IMR-90 (cell line): ENCODE data around the gene RABEP2. TPM values are rescaled to one million over a fixed set of nuclear protein-coding genes. Genes with fewer than 3 reads are reported as not detected.

ENCODE experiments used
- ATAC-seq: fragments of 200-7000 bp; cut with Tn5 transposase; 2 replicates; pipeline ENCODE4 v1.9.1; 2020; ENCODE audit warnings: low read depth, mild to moderate bottlenecking, moderate library complexity
- BruUV-seq: library from RNA; stranded (reverse); fragments of 400-500 nt; replicated peaks from 2 replicates; lab custom pipeline; 2021; lab: Mats Ljungman, UMichigan
- CTCF ChIA-PET: fragments of 300-600 bp; formaldehyde crosslinking; extraction: SDS; loops from one replicate; lab custom pipeline; 2021; ENCODE audit warnings: antibody characterized with exemption; lab: Yijun Ruan, JAX
- POLR2A ChIA-PET: fragments of 300-600 bp; sonication (Branson Sonifier 250); formaldehyde crosslinking; loops from one replicate; lab custom pipeline; 2022; ENCODE audit warnings: antibody characterized with exemption; ENCODE audit not compliant: unreplicated experiment; lab: Charles Lee
- DNase-seq: peaks from one replicate; pipeline ENCODE4 v3.0.0; 2013
- H2AFZ ChIP-seq: replicated peaks from 2 replicates; pipeline ENCODE3; 2013; ENCODE audit warnings: low read length, mild to moderate bottlenecking; ENCODE audit not compliant: poor library complexity
- H2AK5ac ChIP-seq: 2 replicates; pipeline ENCODE4 v1.6.1; 2013; ENCODE audit warnings: low read depth, low read length, inconsistent platforms
- H2AK9ac ChIP-seq: replicated peaks from 2 replicates; pipeline ENCODE3; 2013; ENCODE audit warnings: mild to moderate bottlenecking, low read depth, low read length, moderate library complexity; ENCODE audit not compliant: poor library complexity
- H2BK120ac ChIP-seq: 2 replicates; pipeline ENCODE4 v1.6.1; 2013; ENCODE audit warnings: low read depth, low read length, inconsistent platforms
- H2BK15ac ChIP-seq: 3 replicates; pipeline ENCODE4 v1.6.1; 2013; ENCODE audit warnings: low read depth, low read length, inconsistent platforms
- H2BK20ac ChIP-seq: 2 replicates; pipeline ENCODE4 v1.6.1; 2013; ENCODE audit warnings: low read depth, mild to moderate bottlenecking, inconsistent platforms, low read length, moderate library complexity
- H2BK5ac ChIP-seq: 2 replicates; pipeline ENCODE4 v1.6.1; 2013; ENCODE audit warnings: mild to moderate bottlenecking, low read depth, low read length, inconsistent platforms; ENCODE audit not compliant: poor library complexity, severe bottlenecking
- H3K14ac ChIP-seq: replicated peaks from 2 replicates; pipeline ENCODE4 v1.6.1; 2013; ENCODE audit warnings: low read depth, low read length, inconsistent platforms
- H3K18ac ChIP-seq: 2 replicates; pipeline ENCODE4 v1.6.1; 2013; ENCODE audit warnings: low read depth, low read length, control low read depth
- H3K23ac ChIP-seq: 2 replicates; pipeline ENCODE4 v1.6.1; 2013; ENCODE audit warnings: low read depth, low read length, inconsistent platforms
- H3K27ac ChIP-seq: 2 replicates; pipeline ENCODE4 v1.5.1; 2013; ENCODE audit warnings: mild to moderate bottlenecking, control low read depth, low read length; ENCODE audit not compliant: insufficient read depth
- H3K27me3 ChIP-seq: 2 replicates; pipeline ENCODE4 v1.6.1; 2013; ENCODE audit warnings: low read length; ENCODE audit not compliant: control insufficient read depth, insufficient read depth
- H3K36me3 ChIP-seq: 2 replicates; pipeline ENCODE4 v1.6.1; 2013; ENCODE audit warnings: low read length, mixed read lengths; ENCODE audit not compliant: control insufficient read depth, insufficient read depth
- H3K4ac ChIP-seq: 2 replicates; pipeline ENCODE4 v1.6.1; 2013; ENCODE audit warnings: low read depth, low read length, inconsistent platforms
- H3K4me1 ChIP-seq: 2 replicates; pipeline ENCODE4 v1.6.1; 2013; ENCODE audit warnings: low read length, mixed read lengths; ENCODE audit not compliant: control insufficient read depth, insufficient read depth
- H3K4me2 ChIP-seq: 2 replicates; pipeline ENCODE4 v1.6.1; 2013; ENCODE audit warnings: low read depth, mild to moderate bottlenecking, control low read depth, low read length, moderate library complexity
- H3K4me3 ChIP-seq: 2 replicates; pipeline ENCODE4 v1.5.1; 2013; ENCODE audit warnings: low read depth, mild to moderate bottlenecking, control low read depth, low read length, moderate library complexity; ENCODE audit not compliant: insufficient read depth
- H3K56ac ChIP-seq: 2 replicates; pipeline ENCODE4 v1.6.1; 2013; ENCODE audit warnings: low read length, inconsistent platforms; ENCODE audit not compliant: insufficient read depth; ENCODE audit errors: extremely low read depth
- H3K79me1 ChIP-seq, 2 experiments: 2 replicates each; pipeline ENCODE4 v1.6.1; 2013; ENCODE audit warnings: low read length in 2 of 2, inconsistent platforms in 1 of 2, low read depth in 1 of 2
- H3K9ac ChIP-seq: 2 replicates; pipeline ENCODE4 v1.6.1; 2013; ENCODE audit warnings: low read depth, low read length, control low read depth
- H3K9me1 ChIP-seq: 2 replicates; pipeline ENCODE4 v1.6.1; 2013; ENCODE audit warnings: low read length, inconsistent platforms; ENCODE audit not compliant: insufficient read depth
- H3K9me3 ChIP-seq: 2 replicates; pipeline ENCODE4 v1.6.1; 2013; ENCODE audit warnings: low read length; ENCODE audit not compliant: control insufficient read depth, insufficient read depth
- H4K20me1 ChIP-seq: 2 replicates; pipeline ENCODE4 v1.6.1; 2013; ENCODE audit warnings: low read length, inconsistent platforms; ENCODE audit not compliant: insufficient read depth
- H4K5ac ChIP-seq: 2 replicates; pipeline ENCODE4 v1.6.1; 2013; ENCODE audit warnings: mild to moderate bottlenecking, low read depth, low read length, control low read depth
- H4K8ac ChIP-seq, 2 experiments: 2 replicates each; pipeline ENCODE4 v1.6.1; 2013; ENCODE audit warnings: low read depth in 2 of 2, low read length in 2 of 2, control low read depth in 1 of 2, inconsistent platforms in 1 of 2
- H4K91ac ChIP-seq: 2 replicates; pipeline ENCODE4 v1.6.1; 2013; ENCODE audit warnings: low read depth, low read length, inconsistent platforms; ENCODE audit not compliant: insufficient read depth
- BHLHE40 ChIP-seq: fragments of 150-350 bp; IDR thresholded peaks from 2 replicates; pipeline ENCODE4 v1.6.1; 2016; ENCODE audit warnings: mild to moderate bottlenecking, low read depth, low read length
- CEBPB ChIP-seq: IDR thresholded peaks from 2 replicates; pipeline ENCODE4 v1.6.1; 2012; ENCODE audit warnings: low read depth, low read length, improper control_type of control experiment
- CHD1 ChIP-seq: IDR thresholded peaks from 2 replicates; pipeline ENCODE4 v1.6.1; 2012; ENCODE audit warnings: low read depth, low read length, improper control_type of control experiment
- CTCF ChIP-seq: conservative IDR thresholded peaks from 2 replicates; pipeline ENCODE4 v1.5.1; 2012; ENCODE audit warnings: mild to moderate bottlenecking, low read depth, low read length, improper control_type of control experiment
- ELK1 ChIP-seq: fragments of 150-350 bp; IDR thresholded peaks from 2 replicates; pipeline ENCODE4 v1.6.1; 2016; ENCODE audit warnings: low read depth, mild to moderate bottlenecking, low read length, moderate library complexity, borderline replicate concordance
- FOS ChIP-seq: fragments of 150-350 bp; IDR thresholded peaks from 2 replicates; pipeline ENCODE4 v1.6.1; 2016; ENCODE audit warnings: low read depth, low read length
- MAFK ChIP-seq: IDR thresholded peaks from 2 replicates; pipeline ENCODE4 v1.6.1; 2012; ENCODE audit warnings: low read depth, low read length, improper control_type of control experiment
- MAZ ChIP-seq: IDR thresholded peaks from 2 replicates; pipeline ENCODE4 v1.6.1; 2012; ENCODE audit warnings: low read depth, mild to moderate bottlenecking, low read length, improper control_type of control experiment, moderate library complexity, borderline replicate concordance
- MXI1 ChIP-seq: IDR thresholded peaks from 2 replicates; pipeline ENCODE4 v1.6.1; 2012; ENCODE audit warnings: low read depth, mild to moderate bottlenecking, low read length, moderate library complexity, borderline replicate concordance
- NFE2L2 ChIP-seq: fragments of 150-350 bp; IDR thresholded peaks from 2 replicates; pipeline ENCODE4 v1.6.1; 2016; ENCODE audit warnings: low read depth, mild to moderate bottlenecking, low read length
- POLR2A ChIP-seq: IDR thresholded peaks from 2 replicates; pipeline ENCODE4 v1.6.1; 2012; ENCODE audit warnings: mild to moderate bottlenecking, low read depth, low read length
- RAD21 ChIP-seq: IDR thresholded peaks from 2 replicates; pipeline ENCODE4 v1.6.1; 2012; ENCODE audit warnings: low read length, improper control_type of control experiment
- RCOR1 ChIP-seq: IDR thresholded peaks from 2 replicates; pipeline ENCODE4 v1.6.1; 2012; ENCODE audit warnings: mild to moderate bottlenecking, low read length, improper control_type of control experiment; ENCODE audit not compliant: insufficient replicate concordance
- RFX5 ChIP-seq: IDR thresholded peaks from 2 replicates; pipeline ENCODE4 v1.8.0; 2012; ENCODE audit warnings: low read depth, mild to moderate bottlenecking, low read length, moderate library complexity
- SMC3 ChIP-seq: fragments of 150-350 bp; IDR thresholded peaks from 2 replicates; pipeline ENCODE4 v1.6.1; 2016; ENCODE audit warnings: low read depth, mild to moderate bottlenecking, antibody characterized with exemption, low read length, moderate library complexity
- USF2 ChIP-seq: fragments of 150-350 bp; IDR thresholded peaks from 2 replicates; pipeline ENCODE4 v1.6.1; 2017; ENCODE audit warnings: mild to moderate bottlenecking, antibody characterized with exemption, low read length, low read depth
- WGBS, 2 experiments: methylation state at CpG; one replicate each; pipeline versions ENCODE4 v1.1.5 to v1.1.7; 2013; ENCODE audit warnings: missing lambda C conversion rate in 2 of 2; ENCODE audit not compliant: insufficient read length in 1 of 2; ENCODE audit errors: extremely low coverage in 2 of 2; 5-methylcytosine and 5-hydroxymethylcytosine counted together
- dilution Hi-C: fragments of 300-500 bp; cut with HindIII; formaldehyde crosslinking; loops from one replicate; pipeline ENCODE4 v1.14.3; 2018; ENCODE audit warnings: low sequenced_read_pairs; ENCODE audit not compliant: unreplicated experiment
- in situ Hi-C: fragments of 300-500 bp; cut with MboI; formaldehyde crosslinking; loops from 3 replicates; pipeline ENCODE4 v1.14.3; 2019; ENCODE audit warnings: low sequenced_read_pairs, inconsistent platforms, mixed read lengths
- intact Hi-C: fragments of 100-400 bp; cut with micrococcal nuclease; formaldehyde crosslinking; loops from 2 replicates; pipeline ENCODE4 v1.10.0; 2022
- polyA plus RNA-seq, 3 experiments: library from polyadenylated mRNA; depleted of rRNA; stranded (reverse); fragments of >200 nt; gene quantifications; 2 replicates each; pipeline ENCODE4 v1.2.3, GENCODE V29; 2012; ENCODE audit warnings: low replicate concordance in 1 of 3
- total RNA-seq: library from RNA; depleted of rRNA; stranded (reverse); fragments of >200 nt; gene quantifications from 2 replicates; pipeline ENCODE4 v1.2.3, GENCODE V29; 2012

Gene RABEP2
- total and polyA plus RNA-seq, 2 of the 4 experiments (the other 2 are of a cell fraction): 12.2 to 20.0 TPM

GRCh38 chr16:28935346-28935745 is 10.3 kb upstream of the RABEP2 start:
- ATAC-seq: no peak
- Histone ChIP-seq H3K27ac (no peak overlapping the region), H2BK120ac (no peak overlapping the region), H3K27me3 (peaks cover 7% of the 10 kb centered on the region; the same call in 1 of the 2 replicates), H2BK15ac (no peak overlapping the region), H2AK5ac (no peak overlapping the region), H2BK20ac (no peak overlapping the region), H2AK9ac (no peak overlapping the region), H3K9me1 (no peaks in the 10 kb centered on the region), H3K9me3 (no peaks in the 10 kb centered on the region), H4K91ac (no peak overlapping the region), H3K23ac (no peak overlapping the region), H2BK5ac (no peak overlapping the region), H4K20me1 (no peaks in the 10 kb centered on the region), H4K5ac (no peak overlapping the region), H3K14ac (no peak overlapping the region), H2AFZ (no peak overlapping the region), H3K79me1 (no peaks in the 10 kb centered on the region), H3K4me1 (no peaks in the 10 kb centered on the region), H3K36me3 (no peaks in the 10 kb centered on the region), H3K56ac (no peak overlapping the region), H4K8ac (no peak overlapping the region), H3K4me3 (no peak overlapping the region), H3K4me2 (no peak overlapping the region), H3K9ac (no peak overlapping the region), H3K4ac (no peak overlapping the region), H3K18ac (no peak overlapping the region)
- ChIA-PET CTCF (interaction anchor here (1.8 kb wide), 1 partner anchor 10 kb away, joined by 6 read pairs; no protein-coding TSS in a partner anchor), POLR2A (no interaction called here)
- no peak for TF ChIP-seq FOS
- no peak for TF ChIP-seq MXI1
- no peak for TF ChIP-seq USF2
- no peak for TF ChIP-seq MAFK
- TF ChIP-seq MAZ: no peak
- TF ChIP-seq SMC3: no peak
- no peak for TF ChIP-seq RAD21
- no peak for TF ChIP-seq POLR2A
- TF ChIP-seq ELK1: no peak
- no peak for TF ChIP-seq BHLHE40
- TF ChIP-seq CHD1: no peak
- TF ChIP-seq RCOR1: no peak
- no peak for TF ChIP-seq NFE2L2
- TF ChIP-seq CEBPB: no peak
- TF ChIP-seq RFX5: no peak
- no peak for TF ChIP-seq CTCF
- no peak for DNase-seq
- intact Hi-C loops: no loop called here
- BruUV-seq: no TSS peak
- no CpG with 5 or more reads among the region's 4 CpGs for WGBS, 2 experiments
- dilution Hi-C loops: no loop called here
- in situ Hi-C loops: no loop called here
